Measurements from ENCODE around the gene KRTAP17-1.

Gene KRTAP17-1

DNA sequence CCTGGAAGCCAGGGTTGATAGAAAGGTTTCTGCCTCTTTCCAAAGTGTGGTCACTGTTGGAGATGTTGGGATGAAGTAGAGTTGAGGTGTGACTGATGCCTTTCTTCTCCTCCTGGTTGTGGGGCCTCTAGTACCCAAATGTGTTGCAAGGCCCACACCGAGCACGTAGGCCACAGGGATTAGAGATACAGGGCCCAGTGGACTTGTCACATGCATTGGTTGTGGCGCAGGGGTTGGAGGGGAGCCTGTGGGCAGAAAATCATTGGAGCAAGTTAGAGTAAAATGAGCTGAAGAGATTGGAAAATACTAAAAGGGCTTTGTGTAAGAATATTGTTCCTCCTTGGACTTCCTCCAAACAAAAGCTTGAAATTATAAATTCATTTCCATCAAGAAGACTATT lies 30.5 kb upstream of the KRTAP17-1 start (continued):
- TF ChIP-seq, protein P1, sequence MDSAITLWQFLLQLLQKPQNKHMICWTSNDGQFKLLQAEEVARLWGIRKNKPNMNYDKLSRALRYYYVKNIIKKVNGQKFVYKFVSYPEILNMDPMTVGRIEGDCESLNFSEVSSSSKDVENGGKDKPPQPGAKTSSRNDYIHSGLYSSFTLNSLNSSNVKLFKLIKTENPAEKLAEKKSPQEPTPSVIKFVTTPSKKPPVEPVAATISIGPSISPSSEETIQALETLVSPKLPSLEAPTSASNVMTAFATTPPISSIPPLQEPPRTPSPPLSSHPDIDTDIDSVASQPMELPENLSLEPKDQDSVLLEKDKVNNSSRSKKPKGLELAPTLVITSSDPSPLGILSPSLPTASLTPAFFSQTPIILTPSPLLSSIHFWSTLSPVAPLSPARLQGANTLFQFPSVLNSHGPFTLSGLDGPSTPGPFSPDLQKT (IDR thresholded peaks at IDR 0.05; ENCODE audit: borderline replicate concordance, low read depth, low read length) = no peak
- TF ChIP-seq, protein P2, sequence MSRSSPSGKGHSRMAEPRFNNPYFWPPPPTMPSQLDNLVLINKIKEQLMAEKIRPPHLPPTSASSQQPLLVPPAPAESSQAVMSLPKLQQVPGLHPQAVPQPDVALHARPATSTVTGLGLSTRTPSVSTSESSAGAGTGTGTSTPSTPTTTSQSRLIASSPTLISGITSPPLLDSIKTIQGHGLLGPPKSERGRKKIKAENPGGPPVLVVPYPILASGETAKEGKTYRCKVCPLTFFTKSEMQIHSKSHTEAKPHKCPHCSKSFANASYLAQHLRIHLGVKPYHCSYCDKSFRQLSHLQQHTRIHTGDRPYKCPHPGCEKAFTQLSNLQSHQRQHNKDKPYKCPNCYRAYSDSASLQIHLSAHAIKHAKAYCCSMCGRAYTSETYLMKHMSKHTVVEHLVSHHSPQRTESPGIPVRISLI (tag by site-specific recombination; IDR thresholded peaks at IDR 0.05) = no peak
- TF ChIP-seq ZFP41 (tag by site-specific recombination; IDR thresholded peaks at IDR 0.05; ENCODE audit: borderline replicate concordance) (no peak), WT1 (tag by site-specific recombination; IDR thresholded peaks at IDR 0.05) (no peak)

GRCh38 chr17:41343029-41343428 lies 27.5 kb upstream of the KRTAP17-1 start:
- H3K27ac ChIP-seq (ENCODE audit: extremely low read depth, low read depth, low read length) = no peak overlapping the region
- H3K4me1 ChIP-seq (ENCODE audit: control insufficient read depth, insufficient read depth, low read length) = no peaks in the 10 kb centered on the region
- ChIA-PET CTCF (interaction anchor here (0.9 to 2.0 kb wide), 2 partner anchors 11 to 14 kb away, joined by 4 to 6 read pairs; no protein-coding TSS in a partner anchor), POLR2A (no interaction called here)
- no peak overlapping the region for H3K4me3 ChIP-seq (ENCODE audit: low read depth, low read length)
- no peaks in the 10 kb centered on the region for H3K36me3 ChIP-seq (ENCODE audit: control insufficient read depth in 2 of 2, insufficient read depth in 1 of 2, low read length in 2 of 2)
- H3K9me3 ChIP-seq (ENCODE audit: control insufficient read depth, insufficient read depth, low read depth, low read length) = no peaks in the 10 kb centered on the region
- TF ChIP-seq ZNF221 (tag by site-specific recombination; IDR thresholded peaks at IDR 0.05; ENCODE audit: borderline replicate concordance) (no peak), ZNF433 (tag by site-specific recombination; IDR thresholded peaks at IDR 0.05; ENCODE audit: low read depth) (no peak), ZNF580 (tag by site-specific recombination; IDR thresholded peaks at IDR 0.05) (no peak), ZNF513 (tag by site-specific recombination; IDR thresholded peaks at IDR 0.05) (no peak), ZNF610 (tag by site-specific recombination; IDR thresholded peaks at IDR 0.05; ENCODE audit: borderline replicate concordance) (no peak), GLIS1 (tag by site-specific recombination; IDR thresholded peaks at IDR 0.05) (no peak), ZFP41 (tag by site-specific recombination; IDR thresholded peaks at IDR 0.05; ENCODE audit: borderline replicate concordance) (no peak), ZNF214 (tag by site-specific recombination; IDR thresholded peaks at IDR 0.05; ENCODE audit: borderline replicate concordance) (no peak), KLF16 (tag by site-specific recombination; IDR thresholded peaks at IDR 0.05) (no peak), ZNF791 (tag by site-specific recombination; IDR thresholded peaks at IDR 0.05) (no peak), PRDM4 (tag by site-specific recombination; IDR thresholded peaks at IDR 0.05) (no peak)
- TF ChIP-seq, protein P2 (tag by site-specific recombination; IDR thresholded peaks at IDR 0.05) = no peak
- TF ChIP-seq, protein P1 (IDR thresholded peaks at IDR 0.05; ENCODE audit: borderline replicate concordance, low read depth, low read length) = no peak
- TF ChIP-seq, protein P3, sequence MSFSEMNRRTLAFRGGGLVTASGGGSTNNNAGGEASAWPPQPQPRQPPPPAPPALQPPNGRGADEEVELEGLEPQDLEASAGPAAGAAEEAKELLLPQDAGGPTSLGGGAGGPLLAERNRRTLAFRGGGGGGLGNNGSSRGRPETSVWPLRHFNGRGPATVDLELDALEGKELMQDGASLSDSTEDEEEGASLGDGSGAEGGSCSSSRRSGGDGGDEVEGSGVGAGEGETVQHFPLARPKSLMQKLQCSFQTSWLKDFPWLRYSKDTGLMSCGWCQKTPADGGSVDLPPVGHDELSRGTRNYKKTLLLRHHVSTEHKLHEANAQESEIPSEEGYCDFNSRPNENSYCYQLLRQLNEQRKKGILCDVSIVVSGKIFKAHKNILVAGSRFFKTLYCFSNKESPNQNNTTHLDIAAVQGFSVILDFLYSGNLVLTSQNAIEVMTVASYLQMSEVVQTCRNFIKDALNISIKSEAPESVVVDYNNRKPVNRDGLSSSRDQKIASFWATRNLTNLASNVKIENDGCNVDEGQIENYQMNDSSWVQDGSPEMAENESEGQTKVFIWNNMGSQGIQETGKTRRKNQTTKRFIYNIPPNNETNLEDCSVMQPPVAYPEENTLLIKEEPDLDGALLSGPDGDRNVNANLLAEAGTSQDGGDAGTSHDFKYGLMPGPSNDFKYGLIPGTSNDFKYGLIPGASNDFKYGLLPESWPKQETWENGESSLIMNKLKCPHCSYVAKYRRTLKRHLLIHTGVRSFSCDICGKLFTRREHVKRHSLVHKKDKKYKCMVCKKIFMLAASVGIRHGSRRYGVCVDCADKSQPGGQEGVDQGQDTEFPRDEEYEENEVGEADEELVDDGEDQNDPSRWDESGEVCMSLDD (tag by site-specific recombination; IDR thresholded peaks at IDR 0.05) = no peak
- TF ChIP-seq, protein P4, sequence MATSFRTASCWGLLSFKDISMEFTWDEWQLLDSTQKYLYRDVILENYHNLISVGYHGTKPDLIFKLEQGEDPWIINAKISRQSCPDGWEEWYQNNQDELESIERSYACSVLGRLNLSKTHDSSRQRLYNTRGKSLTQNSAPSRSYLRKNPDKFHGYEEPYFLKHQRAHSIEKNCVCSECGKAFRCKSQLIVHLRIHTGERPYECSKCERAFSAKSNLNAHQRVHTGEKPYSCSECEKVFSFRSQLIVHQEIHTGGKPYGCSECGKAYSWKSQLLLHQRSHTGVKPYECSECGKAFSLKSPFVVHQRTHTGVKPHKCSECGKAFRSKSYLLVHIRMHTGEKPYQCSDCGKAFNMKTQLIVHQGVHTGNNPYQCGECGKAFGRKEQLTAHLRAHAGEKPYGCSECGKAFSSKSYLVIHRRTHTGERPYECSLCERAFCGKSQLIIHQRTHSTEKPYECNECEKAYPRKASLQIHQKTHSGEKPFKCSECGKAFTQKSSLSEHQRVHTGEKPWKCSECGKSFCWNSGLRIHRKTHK (tag by site-specific recombination; IDR thresholded peaks at IDR 0.05) = no peak
- TF ChIP-seq, protein P5, sequence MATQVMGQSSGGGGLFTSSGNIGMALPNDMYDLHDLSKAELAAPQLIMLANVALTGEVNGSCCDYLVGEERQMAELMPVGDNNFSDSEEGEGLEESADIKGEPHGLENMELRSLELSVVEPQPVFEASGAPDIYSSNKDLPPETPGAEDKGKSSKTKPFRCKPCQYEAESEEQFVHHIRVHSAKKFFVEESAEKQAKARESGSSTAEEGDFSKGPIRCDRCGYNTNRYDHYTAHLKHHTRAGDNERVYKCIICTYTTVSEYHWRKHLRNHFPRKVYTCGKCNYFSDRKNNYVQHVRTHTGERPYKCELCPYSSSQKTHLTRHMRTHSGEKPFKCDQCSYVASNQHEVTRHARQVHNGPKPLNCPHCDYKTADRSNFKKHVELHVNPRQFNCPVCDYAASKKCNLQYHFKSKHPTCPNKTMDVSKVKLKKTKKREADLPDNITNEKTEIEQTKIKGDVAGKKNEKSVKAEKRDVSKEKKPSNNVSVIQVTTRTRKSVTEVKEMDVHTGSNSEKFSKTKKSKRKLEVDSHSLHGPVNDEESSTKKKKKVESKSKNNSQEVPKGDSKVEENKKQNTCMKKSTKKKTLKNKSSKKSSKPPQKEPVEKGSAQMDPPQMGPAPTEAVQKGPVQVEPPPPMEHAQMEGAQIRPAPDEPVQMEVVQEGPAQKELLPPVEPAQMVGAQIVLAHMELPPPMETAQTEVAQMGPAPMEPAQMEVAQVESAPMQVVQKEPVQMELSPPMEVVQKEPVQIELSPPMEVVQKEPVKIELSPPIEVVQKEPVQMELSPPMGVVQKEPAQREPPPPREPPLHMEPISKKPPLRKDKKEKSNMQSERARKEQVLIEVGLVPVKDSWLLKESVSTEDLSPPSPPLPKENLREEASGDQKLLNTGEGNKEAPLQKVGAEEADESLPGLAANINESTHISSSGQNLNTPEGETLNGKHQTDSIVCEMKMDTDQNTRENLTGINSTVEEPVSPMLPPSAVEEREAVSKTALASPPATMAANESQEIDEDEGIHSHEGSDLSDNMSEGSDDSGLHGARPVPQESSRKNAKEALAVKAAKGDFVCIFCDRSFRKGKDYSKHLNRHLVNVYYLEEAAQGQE (tag by site-specific recombination; IDR thresholded peaks at IDR 0.05) = no peak

Data from HEK293 (cell line).